ENCODE results near the gene CLDN7. TPM values are rescaled to one million over a fixed set of nuclear protein-coding genes. Genes with fewer than 3 reads are reported as not detected.

CLDN7 gene
- total RNA-seq, 2 experiments from 2014 or later: 0.32 TPM; not detected in 1

- Histone ChIP-seq H3K9me3 (ENCODE audit: low read length) (no peaks in the 10 kb centered on the region), H3K4me1 (ENCODE audit: insufficient read depth, low read length, poor library complexity, severe bottlenecking) (peaks cover 26% of the 10 kb centered on the region), H3K4me3 (ENCODE audit: low read depth, low read length, poor library complexity, severe bottlenecking) (peak overlapping the region; percentile 83), H3K79me2 (ENCODE audit: insufficient read depth, low read depth, low read length) (peaks cover 71% of the 10 kb centered on the region), H3K9me2 (ENCODE audit: insufficient read depth, low read length) (no peaks in the 10 kb centered on the region), H3K27ac (ENCODE audit: low read depth, low read length, poor library complexity, severe bottlenecking) (peak overlapping the region; percentile 71), H3K36me3 (ENCODE audit: insufficient read depth, low read length) (peaks cover 50% of the 10 kb centered on the region), H4K20me1 (ENCODE audit: insufficient read depth, low read length) (peaks cover 18% of the 10 kb centered on the region), H2AFZ (ENCODE audit: low read length) (no peak overlapping the region), H3K4me2 (ENCODE audit: low read length) (peak overlapping the region; percentile 100)
- BruUV-seq (replicated peaks): no TSS peak
- no peak for DNase-seq (ENCODE audit: low spot score)
- ChIA-PET POLR2A (interaction anchor here (1.0 kb wide), 1 partner anchor 10 kb away, joined by 3 read pairs; no protein-coding TSS in a partner anchor), CTCF (ENCODE audit: unreplicated experiment) (interaction anchor here (1.1 kb wide), 1 partner anchor 41 kb away, joined by 3 read pairs; no protein-coding TSS in a partner anchor)
- intact Hi-C loops (cut with micrococcal nuclease; ENCODE audit: unreplicated experiment): loop anchor here (1.0 to 5.0 kb wide), 3 partner anchors 78 to 586 kb away; partner anchors contain the start of genes NEURL4, POLR2A and SLC35G6
- TF ChIP-seq EZH2phosphoT487 (IDR thresholded peaks at IDR 0.05; ENCODE audit: borderline replicate concordance, low read depth, low read length): no peak
- TF ChIP-seq, protein P1, sequence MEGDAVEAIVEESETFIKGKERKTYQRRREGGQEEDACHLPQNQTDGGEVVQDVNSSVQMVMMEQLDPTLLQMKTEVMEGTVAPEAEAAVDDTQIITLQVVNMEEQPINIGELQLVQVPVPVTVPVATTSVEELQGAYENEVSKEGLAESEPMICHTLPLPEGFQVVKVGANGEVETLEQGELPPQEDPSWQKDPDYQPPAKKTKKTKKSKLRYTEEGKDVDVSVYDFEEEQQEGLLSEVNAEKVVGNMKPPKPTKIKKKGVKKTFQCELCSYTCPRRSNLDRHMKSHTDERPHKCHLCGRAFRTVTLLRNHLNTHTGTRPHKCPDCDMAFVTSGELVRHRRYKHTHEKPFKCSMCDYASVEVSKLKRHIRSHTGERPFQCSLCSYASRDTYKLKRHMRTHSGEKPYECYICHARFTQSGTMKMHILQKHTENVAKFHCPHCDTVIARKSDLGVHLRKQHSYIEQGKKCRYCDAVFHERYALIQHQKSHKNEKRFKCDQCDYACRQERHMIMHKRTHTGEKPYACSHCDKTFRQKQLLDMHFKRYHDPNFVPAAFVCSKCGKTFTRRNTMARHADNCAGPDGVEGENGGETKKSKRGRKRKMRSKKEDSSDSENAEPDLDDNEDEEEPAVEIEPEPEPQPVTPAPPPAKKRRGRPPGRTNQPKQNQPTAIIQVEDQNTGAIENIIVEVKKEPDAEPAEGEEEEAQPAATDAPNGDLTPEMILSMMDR (conservative IDR thresholded peaks at IDR 0.05; ENCODE audit: low read length): no peak
Measured at GRCh38 chr17:7250695-7251627, 11.3 kb downstream of the CLDN7 start.

GRCh38 chr17:7249830-7250229 lies 12.4 kb downstream of the CLDN7 start:
- no TSS peak for BruUV-seq (replicated peaks)
- TF ChIP-seq EZH2phosphoT487 (IDR thresholded peaks at IDR 0.05; ENCODE audit: borderline replicate concordance, low read depth, low read length): no peak
- TF ChIP-seq, protein P1 (conservative IDR thresholded peaks at IDR 0.05; ENCODE audit: low read length): no peak
- peaks cover 18% of the 10 kb centered on the region for H4K20me1 ChIP-seq (ENCODE audit: insufficient read depth, low read length)
- H3K79me2 ChIP-seq (ENCODE audit: insufficient read depth, low read depth, low read length): peaks cover 71% of the 10 kb centered on the region
- intact Hi-C loops (cut with micrococcal nuclease; ENCODE audit: unreplicated experiment): loop anchor here (5.0 kb wide), 2 partner anchors 232 to 587 kb away; partner anchors contain the start of genes POLR2A and SLC35G6
- POLR2A ChIA-PET: no interaction called here
- H3K9me2 ChIP-seq (ENCODE audit: insufficient read depth, low read length): no peaks in the 10 kb centered on the region
- peak overlapping the region; percentile 71 for H3K27ac ChIP-seq (ENCODE audit: low read depth, low read length, poor library complexity, severe bottlenecking)
- H3K36me3 ChIP-seq (ENCODE audit: insufficient read depth, low read length): peaks cover 49% of the 10 kb centered on the region
- DNase-seq (ENCODE audit: low spot score): peak; percentile 52
- peaks cover 26% of the 10 kb centered on the region for H3K4me1 ChIP-seq (ENCODE audit: insufficient read depth, low read length, poor library complexity, severe bottlenecking)
- no peak overlapping the region for H2AFZ ChIP-seq (ENCODE audit: low read length)
- peak overlapping the region; percentile 100 for H3K4me2 ChIP-seq (ENCODE audit: low read length)
- H3K9me3 ChIP-seq (ENCODE audit: low read length): no peaks in the 10 kb centered on the region
- H3K4me3 ChIP-seq (ENCODE audit: low read depth, low read length, poor library complexity, severe bottlenecking): peak overlapping the region; percentile 83
- CTCF ChIA-PET (ENCODE audit: unreplicated experiment): no interaction called here
